NCI-H2196 treated with DMSO at 0.1 percent for 48 hours (cell line): ENCODE data around the gene HECTD2.

ENCODE experiments used
- DNase-seq: peaks from one replicate; lab custom pipeline; 2025; ENCODE audit not compliant: unreplicated experiment; lab: John Stamatoyannopoulos, UW

HECTD2 gene

GRCh38 chr10:91564026-91564425, 153.9 kb downstream of the HECTD2 start:
- DNase-seq, result no peak
